ENCODE data around the gene CALML3.

Gene CALML3

DNA sequence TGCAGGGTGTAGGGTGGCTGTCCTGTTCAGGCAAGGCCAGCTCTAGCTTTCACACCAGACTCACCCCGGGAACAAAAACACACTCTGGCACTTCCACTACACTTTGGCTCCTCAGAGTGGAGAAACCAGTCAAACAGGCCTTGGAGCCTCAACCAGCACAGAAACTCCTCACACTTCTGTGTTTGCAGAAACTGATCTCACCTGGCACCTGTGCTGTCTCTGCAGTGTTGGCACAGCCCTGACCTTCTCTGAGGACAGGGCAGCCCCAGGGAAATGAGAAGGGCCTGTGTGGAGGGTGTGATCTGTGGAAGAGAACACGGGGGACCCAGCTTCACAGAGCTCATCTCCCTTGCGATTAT is 21.3 kb upstream of the CALML3 start:
- no peak for DNase-seq (ENCODE audit: low read depth)
- H3K4me3 ChIP-seq (ENCODE audit: low read length), result no peak overlapping the region
- TF ChIP-seq, protein P1, sequence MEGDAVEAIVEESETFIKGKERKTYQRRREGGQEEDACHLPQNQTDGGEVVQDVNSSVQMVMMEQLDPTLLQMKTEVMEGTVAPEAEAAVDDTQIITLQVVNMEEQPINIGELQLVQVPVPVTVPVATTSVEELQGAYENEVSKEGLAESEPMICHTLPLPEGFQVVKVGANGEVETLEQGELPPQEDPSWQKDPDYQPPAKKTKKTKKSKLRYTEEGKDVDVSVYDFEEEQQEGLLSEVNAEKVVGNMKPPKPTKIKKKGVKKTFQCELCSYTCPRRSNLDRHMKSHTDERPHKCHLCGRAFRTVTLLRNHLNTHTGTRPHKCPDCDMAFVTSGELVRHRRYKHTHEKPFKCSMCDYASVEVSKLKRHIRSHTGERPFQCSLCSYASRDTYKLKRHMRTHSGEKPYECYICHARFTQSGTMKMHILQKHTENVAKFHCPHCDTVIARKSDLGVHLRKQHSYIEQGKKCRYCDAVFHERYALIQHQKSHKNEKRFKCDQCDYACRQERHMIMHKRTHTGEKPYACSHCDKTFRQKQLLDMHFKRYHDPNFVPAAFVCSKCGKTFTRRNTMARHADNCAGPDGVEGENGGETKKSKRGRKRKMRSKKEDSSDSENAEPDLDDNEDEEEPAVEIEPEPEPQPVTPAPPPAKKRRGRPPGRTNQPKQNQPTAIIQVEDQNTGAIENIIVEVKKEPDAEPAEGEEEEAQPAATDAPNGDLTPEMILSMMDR (conservative IDR thresholded peaks at IDR 0.05; ENCODE audit: low read depth, low read length), result no peak

DNA sequence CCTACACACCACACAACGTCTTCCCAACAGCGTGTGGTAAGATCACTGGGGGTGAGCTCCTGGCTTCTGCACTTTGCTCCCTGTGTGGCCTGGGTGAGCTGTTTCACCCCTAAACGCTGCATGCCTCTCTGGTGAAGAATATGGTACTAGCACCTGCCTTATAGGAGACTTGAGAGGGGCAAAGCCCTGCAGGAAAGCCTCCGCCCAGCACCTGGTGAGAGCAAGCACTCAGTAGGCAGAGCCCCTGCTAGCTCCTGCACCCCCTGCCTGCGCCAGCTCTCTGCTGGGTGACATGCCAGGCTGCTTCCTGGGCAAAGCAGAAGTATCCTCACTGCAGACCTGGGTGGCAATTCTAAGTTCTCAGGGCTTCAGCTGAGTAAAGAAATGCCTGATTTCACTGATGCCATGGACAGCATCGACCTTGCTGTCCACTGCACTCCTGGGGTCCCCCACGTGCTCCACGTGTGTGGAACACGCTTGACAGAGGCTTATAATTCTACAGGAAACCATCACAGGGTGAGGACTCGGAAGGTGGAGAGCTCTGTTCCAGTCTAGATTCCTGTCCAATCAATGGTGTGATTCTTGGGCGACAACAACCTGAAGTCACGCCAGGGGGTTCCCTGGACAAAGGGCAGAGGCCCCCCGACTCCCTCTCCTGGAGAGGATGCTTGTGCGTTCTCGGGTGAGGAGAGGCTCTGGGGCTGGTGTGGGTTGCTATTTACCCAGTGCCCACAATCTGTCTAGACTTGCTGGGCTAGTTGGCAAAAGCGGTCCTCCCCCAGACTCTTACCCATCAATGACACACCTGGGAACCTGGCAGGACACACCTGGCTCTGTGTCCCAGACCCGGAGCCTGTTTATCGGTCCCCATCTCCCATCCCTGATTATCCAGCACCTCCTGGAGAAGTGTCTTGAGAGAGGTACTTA is 20.4 kb upstream of the CALML3 start:
- TF ChIP-seq, protein P1 (conservative IDR thresholded peaks at IDR 0.05; ENCODE audit: low read depth, low read length), result no peak
- H3K4me3 ChIP-seq (ENCODE audit: low read length), result no peak overlapping the region
- DNase-seq (ENCODE audit: low read depth), result no peak

DNA sequence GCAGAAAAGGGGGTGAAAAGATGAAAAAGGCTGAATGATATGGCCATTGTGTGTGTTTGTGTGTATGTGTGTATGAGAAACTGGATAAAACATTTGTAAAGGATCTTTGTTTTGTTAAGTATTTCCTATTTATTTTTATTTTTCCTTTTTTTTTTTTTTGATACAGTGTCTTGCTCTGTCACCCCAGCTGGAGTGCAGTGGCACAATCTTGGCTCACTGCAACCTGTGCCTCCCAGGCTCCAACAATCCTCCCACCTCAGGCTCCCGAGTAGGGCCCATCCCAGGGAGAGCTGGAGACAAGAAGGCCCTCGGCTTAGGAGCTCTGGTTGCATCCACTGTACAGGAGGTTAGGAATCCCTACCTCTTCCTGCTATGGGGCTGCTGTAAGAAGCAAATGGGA is 18.5 kb upstream of the CALML3 start:
- no peak for DNase-seq (ENCODE audit: low read depth)
- TF ChIP-seq, protein P1 (conservative IDR thresholded peaks at IDR 0.05; ENCODE audit: low read depth, low read length), result no peak
- no peak overlapping the region for H3K4me3 ChIP-seq (ENCODE audit: low read length)

DNA sequence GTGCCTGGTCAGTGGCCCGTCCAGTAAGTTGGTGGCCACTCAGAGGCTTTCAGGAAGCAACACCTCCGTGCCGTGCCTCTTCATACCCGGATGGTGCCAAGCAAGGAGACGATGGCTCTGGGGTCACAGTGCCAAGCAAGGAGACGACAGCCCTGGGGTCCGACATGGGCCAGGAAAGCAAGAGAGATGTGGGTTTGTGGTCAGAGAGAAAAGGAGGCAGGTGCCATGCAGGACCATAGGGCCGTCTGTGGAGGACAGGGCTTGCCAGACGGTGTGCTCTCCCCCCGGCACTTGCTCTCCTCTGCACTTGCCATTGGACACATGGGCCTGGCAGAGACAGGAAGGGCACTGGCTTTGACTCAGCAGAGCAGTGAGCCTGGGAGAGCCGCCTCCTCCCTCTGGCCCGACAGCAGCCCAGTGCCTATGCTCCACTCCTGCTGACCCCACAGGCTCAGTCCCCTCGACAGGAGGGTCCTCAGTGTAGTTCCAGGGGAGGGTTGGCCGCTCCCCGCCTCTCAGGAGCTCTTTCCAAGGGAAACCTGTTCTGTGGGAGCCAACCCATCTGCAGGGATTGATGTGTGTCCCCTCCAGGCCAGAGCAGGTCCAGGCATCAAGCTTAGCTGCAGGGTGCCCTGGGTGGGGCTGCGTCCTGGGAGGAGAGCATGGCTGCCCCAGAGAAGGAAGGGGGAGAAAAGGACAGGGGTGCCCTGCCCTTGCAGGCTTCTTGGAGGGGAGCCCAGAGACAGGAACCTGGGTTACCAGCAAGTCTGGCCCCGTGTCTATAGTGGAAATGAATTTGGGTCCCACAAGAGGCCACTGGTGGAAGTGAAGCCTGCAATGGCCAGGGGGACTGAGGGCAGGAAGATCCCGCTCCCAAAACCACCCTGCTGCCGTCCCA is 17.8 kb upstream of the CALML3 start:
- TF ChIP-seq, protein P1 (conservative IDR thresholded peaks at IDR 0.05; ENCODE audit: low read depth, low read length), result no peak
- H3K4me3 ChIP-seq (ENCODE audit: low read length), result no peak overlapping the region
- DNase-seq (ENCODE audit: low read depth), result no peak

DNA sequence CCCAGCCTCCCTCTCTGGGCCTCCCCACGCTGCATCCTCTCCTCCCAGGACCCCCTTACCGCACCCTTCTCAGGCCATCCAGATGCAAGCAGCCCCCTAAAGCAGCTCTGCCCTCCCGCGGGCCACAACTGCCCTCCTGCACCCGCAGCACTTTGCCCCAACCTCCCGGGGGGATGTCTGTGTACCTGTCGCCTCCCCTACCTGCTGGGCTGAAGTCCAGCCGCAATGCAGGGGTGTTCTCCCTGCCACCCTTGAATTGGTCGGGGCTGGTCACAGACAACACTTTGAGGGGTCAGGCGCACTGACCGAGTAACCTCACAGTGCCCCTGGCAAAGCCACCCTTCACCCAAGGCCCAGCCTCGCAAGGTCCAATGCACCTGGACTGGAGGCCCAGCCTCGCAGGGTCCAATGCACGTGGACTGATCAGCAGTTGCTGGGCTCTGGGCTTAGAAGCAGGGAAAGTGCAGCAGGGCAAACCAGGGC is 17.1 kb upstream of the CALML3 start:
- TF ChIP-seq, protein P1 (conservative IDR thresholded peaks at IDR 0.05; ENCODE audit: low read depth, low read length), result no peak
- DNase-seq (ENCODE audit: low read depth), result no peak
- H3K4me3 ChIP-seq (ENCODE audit: low read length), result no peak overlapping the region

DNA sequence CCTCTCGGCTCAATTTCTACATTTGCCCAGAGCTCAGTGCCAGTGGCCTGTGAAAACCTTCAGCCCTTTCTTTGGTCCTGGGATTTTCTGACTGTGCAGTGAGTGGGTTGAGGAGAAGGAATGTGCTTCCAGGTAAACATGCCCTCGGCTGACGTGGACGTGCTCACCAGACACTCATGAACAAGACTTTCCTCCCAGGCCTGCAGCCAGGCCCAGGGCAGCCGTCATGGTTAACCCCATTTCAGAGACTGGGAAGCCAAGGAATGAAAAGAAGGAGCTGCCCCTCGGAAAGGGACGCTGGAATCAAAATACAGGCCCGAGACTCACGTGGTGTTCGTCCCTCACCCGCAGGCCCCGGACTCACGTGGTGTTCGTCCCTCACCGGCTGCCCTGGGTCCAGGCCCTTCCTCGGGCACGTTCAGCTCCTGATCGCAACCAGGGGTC is 16.6 kb upstream of the CALML3 start:
- no peak for DNase-seq (ENCODE audit: low read depth)
- TF ChIP-seq, protein P1 (conservative IDR thresholded peaks at IDR 0.05; ENCODE audit: low read depth, low read length), result no peak
- no peak overlapping the region for H3K4me3 ChIP-seq (ENCODE audit: low read length)
